GM21447 (cell line): ENCODE results near the gene SCYGR8.

Experiments used
- ATAC-seq: cut with Tn5 transposase; IDR thresholded peaks from one replicate; pipeline ENCODE4 v1.9.1; 2021; ENCODE audit not compliant: unreplicated experiment

The SCYGR8 gene

DNA sequence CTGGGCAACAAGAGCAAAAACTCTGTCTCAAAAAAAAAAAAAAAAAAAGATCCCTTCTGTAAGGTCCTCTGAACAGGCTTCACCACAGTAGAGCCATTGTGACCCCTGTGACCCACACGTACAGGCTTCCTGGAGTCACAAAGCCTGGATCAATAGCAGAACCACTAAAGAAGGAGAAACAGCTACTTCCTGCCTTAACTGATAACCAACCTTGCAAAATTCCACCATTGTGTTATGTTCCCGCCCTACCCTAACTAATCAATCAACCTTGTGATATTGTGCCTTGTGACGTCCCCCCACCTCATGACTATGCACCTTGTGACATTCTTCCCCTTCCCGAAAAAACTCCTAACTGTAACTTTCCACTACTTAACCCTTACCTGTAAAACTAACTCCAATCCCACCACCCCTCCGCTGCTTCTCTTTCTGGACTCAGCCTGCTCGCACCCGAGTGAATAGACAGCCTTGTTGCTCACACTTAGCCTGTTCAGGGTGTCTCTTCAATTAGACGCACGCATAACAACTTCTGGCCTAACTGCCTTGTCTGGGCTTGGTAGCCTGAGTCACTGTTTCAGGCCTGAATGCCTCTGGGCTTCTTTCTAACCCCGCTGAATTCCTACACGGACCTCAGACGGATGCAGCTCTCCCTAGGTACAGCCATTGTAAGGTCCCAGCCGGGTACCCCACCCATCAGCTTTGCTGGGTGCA, 13.9 kb downstream of the SCYGR8 start:
- no peak for ATAC-seq

DNA sequence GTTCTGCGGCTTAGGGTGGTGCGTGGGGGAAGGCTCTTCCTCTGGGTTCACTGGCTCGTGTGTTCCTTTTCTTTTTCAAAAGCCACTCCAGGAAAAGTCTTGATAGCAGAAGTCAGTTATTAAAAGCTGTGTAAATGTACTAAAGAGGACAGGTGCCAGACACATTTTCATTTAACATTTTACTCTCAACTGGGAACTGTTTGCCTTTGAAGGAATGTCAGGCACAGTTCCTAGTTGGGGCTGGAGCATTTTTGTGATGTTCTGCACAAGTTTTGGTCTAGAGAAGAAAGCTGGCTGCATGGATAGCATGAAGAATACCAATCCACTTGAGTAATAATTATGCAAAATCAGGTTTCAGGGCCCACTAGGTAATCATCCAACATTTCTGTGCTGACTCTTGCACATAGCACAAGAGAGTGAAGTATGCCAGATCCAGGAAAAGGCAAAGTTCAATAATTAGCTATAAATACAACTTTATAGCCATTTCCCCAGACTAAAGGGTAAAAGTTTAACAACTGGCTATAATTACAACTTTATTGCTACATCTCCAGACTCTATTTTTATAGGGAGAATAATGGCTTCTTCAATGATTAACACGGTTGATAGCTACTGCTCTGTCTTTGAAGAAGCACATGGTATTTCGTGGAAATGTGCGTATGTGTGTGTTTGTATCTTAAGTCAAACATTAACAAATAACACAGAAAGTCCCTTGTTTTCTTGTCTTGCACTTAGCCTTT, 16.2 kb downstream of the SCYGR8 start:
- no peak for ATAC-seq

DNA sequence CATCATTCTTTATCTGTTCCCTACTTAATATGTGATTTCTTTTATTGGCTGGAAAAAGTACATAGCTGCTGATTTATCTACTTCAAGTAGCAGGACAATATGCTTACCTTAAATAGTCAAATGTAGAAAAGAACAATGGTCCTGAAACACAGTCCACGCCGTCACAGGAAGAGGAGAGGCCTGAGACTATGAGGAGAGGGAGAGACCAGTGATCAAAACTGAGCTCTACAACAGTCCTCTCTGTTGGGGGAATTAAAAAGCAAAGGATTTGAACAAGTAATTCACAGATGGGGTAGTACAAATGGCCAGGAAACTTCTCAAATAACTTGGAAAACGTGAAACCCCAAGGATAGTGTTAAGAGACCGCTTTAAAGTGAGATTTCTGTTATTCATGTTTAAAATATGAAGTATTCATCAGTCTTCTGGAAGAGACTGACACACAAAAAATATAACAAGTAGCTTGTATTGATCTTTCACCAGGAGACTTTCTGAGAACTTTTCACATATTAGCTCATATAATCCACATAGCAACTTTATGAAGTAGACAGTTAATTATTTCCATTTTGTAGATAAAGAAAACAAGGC, 20.2 kb downstream of the SCYGR8 start:
- ATAC-seq = no peak

DNA sequence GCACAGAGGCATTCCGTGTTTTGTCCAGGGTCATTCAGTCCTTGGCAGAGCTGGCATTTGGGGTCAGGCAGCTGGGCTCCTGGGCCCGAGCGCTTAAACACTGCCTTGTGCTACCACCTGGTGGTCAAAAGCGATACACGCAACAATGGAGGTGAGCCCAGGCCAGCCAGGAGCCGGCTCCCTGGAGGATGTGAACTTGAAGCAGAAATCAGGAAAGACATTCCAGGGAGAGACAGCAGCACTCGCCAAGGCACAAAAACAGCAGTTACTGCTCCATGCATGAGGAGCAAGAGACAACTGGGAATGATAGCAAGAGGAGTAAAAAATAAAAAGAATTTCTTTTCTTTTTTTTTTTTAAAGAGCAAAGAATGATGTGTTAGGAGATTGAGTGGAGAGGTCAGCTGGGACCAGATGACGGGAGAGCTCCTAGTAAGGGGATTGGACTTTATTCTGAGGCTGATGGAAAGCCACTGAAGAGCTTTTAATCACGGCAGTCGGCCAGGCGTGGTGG, 20.7 kb downstream of the SCYGR8 start:
- ATAC-seq = peak; percentile 99

DNA sequence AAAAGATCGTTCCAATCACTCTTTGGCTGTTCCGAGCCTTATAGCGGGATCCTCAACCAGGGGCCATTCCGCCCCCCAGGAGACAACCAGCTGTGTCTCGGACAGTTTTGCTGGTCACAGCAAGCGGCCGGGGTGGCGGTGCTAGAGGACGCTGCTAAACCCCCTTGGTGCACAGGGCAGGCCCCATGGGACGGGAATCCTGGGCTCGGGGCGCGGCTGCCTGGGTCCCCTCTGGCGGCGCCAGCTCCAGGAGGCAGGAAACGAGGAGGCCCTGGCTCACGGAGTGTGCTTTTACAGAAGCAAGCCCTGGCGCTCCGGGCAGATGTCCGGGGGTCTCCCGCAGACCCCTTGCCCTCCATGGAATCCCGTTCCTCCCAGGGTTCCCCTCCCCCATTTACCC, 22.1 kb downstream of the SCYGR8 start:
- ATAC-seq = no peak

DNA sequence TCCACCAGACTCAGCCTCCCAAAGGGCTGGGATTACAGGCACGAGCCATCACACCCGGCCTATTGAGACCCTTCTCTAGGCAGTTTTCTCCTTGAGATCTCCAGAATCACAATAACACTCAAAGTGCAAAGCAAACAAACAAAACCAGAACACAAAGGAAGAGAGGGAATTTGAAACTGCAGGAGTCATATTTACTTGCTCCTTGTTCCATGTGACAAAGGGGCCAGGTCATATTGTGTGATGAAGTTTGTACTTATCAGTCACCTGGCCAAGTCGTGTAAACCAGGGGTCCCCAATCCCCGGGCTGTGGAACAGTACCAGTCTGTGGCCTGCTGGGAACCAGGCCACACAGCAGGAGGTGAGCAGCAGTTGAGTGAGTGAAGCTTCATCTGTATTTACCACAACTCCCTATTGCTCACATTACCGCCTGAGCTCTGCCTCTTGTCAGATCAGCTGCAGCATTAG, 26.5 kb downstream of the SCYGR8 start:
- ATAC-seq = no peak

DNA sequence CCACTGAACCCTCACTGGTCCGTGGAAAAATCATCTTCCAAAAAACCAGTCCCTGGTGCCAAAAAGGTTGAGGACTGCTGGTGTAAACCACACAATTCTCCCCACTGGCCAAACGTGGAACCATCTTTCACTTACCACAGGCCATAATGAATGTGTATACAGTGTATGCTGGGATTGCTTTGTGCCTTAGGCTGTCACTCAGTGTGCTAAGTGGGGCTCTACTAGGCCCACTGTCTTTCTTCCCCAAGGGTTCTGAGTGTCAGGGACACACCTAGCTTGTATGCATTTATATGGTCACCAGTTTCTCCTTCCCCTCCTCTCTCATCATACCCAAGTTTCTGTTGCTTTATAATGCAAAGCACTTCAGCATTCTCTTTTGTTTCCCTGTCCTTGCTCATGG, 27.2 kb downstream of the SCYGR8 start:
- no peak for ATAC-seq

DNA sequence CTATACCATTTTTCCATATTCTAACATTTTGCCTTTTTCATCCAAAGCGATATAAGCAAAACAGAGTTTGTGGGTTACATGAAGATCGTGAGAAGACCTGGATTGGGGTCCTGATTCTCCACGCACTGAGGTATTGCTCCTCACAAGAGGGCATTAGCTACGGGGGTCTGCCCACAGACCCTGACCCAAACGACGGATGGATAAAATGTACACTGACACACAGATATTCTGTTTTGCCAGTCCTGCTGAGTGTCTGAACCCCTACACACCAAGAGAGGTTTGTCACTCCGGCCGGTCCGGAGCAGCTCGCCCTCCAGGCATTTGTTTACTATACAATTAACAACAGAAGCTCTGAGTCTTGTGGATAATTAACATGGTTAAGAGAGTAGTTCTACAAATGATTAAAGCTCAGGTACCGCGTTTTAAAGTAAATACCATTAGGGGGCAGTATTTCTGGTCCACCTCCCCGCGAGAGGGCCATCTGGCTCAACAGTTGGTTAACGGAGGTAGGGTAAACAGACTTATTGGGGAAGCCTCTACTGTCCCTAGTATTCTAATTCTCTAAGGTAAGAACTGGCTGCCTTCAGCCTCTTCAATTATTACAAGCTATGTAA, 28.4 kb downstream of the SCYGR8 start:
- no peak for ATAC-seq

DNA sequence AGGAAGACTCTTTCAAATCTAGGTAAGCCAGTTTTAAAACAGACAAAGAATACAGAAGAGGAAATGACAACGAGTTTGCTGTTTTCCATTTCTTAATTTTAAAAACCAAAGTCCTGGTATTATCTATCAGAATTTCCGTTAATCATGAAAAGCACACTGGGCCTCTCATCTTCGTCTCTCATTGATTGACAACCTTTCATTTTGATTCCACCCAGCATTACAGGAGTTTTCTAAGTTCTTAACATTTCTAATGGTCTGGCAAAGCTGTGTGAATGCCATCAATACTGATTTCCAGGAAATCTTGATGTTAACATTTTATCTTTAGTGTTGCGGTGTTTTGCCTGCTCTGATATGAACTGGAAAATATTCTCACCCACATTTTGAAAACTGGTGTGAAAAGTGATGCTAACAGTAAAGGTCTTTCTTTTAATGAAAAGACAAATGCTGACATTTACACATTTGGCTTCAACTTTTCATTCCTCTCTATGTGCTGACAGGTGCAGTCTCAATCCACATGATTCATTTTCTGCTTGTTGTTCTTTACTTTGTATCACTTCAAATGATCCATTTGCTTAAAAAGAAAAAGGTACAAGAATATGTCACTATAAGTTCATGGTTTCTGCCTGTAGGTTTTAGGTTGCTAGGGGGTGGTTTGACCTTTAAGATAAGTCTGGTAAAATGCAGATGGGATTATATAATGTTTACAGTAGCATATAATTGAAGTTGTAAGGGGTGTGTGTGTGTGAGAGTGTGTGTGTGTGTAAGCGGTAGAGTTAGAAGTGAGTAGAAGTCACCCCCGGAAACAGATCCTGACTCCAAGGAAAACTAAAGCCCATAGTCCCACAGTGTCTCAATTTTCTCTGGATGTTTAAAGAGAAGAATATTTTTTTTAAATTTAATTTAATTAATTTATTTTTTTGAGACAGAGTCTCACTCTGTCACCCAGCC, 29.5 kb downstream of the SCYGR8 start:
- no peak for ATAC-seq

DNA sequence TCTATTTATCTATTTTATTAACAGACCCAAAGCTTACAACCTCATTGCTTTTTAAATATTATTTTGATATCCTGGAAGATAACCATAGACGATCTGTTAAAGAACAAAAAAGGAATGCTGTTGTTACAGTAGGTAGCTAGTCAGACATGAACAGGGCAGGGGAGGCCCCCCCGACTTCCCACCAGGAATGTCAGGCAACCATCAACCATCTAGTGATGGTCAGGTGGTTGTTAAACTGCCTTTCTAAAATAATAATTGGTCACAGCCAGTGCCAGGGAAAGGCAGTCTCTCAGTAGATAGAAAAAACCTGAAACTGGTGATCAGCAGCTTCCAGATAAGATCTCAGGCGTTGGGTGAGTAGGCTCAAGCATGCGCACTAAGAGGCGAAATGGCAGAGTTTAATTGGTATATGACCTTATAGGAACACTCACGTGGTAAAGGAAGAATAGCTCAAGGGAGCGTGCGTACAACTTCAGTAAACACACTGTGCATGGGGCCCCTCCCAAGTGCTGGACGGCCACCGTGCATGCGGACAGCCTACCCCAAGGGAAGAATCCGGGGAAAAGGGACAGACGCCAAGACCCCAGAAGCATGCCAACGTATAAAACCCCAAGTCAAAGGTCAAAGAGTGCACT, 35.4 kb downstream of the SCYGR8 start:
- no peak for ATAC-seq

DNA sequence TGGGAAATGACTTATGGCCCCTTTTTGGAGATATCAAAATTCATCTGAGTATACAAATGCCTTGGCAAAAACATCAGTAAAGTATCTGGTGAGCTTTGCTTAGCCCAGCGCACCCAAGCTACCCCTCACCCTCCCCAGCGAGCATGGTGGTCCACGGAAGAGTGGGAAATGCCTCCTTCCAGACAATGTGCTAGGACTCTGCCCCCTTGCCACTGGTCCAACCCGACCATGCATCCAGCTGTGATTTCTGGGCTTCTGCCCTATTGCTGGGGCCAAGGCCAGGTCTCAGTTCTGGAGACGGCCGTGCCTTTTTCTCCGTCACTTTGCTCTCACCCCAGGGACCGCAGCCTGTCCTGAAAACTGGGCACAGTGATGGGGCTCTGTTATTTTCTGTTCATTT, 36.1 kb downstream of the SCYGR8 start:
- ATAC-seq = no peak

DNA sequence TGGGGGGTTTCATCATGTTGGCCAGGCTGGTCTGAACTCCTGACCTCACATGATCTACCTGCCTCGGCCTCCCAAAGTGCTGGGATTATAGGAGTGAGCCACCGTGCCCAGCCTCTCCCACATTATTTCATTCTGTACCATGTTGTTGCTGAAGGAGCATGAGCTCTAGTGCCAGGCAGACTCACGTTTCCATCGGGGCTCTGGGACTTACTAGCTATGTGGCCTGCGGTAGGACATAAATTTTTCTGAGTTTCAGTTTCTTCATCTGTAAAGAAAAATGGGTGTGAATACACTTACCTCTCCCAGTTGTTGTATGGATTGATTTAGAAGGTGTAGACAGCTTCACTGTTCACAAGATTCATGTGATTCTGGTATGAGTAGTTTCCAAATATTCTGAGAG, 37.1 kb downstream of the SCYGR8 start:
- peak; percentile 4 for ATAC-seq

DNA sequence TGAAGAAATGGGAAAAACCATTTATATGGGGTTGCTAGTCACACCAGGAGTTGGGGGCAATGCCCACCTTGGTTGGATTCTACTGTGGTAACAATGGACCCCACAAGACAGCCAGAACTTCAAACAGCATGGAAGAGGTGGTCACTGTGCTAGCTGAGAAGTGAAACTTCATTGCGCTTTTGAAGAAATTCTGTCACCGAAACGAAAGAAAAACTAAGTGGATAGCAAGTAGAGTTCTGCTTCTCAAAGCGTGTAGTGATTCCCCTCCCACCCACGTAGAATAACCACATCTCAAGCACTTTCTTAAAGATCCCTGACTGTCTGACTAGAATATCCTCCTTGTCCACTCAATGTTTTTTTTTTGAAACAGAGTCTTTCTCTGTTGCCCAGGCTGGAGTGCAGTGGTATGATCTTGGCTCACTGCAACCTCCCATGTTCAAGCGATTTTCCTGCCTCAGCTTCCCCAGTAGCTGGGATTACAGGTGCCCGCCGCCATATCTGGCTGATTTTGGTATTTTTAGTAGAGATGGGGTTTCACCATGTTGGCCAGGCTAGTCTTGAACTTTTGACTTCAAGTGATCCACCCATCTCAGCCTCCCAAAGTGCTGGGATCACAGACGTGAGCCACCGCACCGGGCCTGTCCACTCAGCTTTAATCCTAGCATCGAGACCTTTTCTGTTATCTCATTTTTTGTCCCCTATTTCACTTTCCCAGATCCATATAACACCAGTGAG, 37.9 kb downstream of the SCYGR8 start:
- peak; percentile 99 for ATAC-seq

DNA sequence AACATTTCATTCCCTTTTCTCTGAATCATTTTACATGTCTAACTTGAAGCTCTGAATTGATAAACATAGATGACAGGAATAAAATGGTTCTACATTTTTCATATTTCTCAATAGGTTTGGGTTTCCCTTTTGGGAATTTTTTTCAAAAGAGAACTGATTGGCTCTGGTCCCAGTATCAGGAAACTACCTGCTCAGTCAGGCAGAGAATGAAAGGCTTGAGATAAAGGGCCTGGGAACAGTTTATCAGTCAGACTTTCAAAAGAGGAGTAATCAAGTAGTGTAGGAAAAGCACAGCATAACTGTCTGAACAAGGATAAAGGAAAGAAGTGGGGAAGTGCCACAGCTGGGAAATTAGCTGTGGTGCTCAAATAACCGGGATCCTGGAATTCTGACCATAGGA, 39.6 kb downstream of the SCYGR8 start:
- no peak for ATAC-seq

DNA sequence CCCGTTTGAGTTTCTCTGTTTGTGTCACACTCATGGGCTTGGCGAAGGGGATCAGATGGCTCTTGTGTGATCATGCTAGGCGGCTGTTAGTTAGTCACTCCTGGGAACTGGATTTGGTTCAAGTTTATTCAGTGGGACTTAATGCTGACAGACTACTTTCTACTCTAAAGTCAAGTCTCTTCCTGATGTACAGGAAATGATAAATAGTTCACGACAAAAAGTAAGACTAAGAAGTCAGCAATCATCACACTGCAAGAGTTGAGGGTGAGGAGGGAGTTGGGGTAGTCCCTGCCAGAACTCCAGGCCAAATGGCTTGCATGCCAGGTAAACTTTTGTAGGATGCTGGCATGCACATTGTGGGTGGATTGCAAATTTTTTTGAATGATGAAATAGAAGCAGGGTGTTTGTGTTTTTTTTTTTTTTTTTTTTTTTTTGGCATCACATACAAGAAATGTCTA, 42.9 kb downstream of the SCYGR8 start:
- no peak for ATAC-seq

DNA sequence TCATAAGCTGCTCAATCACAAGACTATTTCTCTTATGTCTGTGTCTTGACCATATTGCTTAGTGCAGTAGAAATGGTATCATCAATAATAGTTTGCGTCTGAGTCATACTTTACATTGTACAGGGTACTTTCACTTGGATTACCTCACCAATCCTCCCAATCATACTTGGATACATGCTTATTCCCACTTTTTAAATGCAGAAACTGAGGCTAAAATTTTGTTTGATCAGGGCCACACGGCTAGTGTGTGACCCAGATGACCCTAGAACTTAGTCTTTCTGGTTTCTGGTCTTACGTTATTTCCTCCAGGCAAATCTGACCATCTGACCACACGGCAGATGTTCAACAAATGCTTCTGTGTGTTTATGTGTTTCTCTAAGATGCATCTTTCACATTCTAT, 44.1 kb downstream of the SCYGR8 start:
- no peak for ATAC-seq

DNA sequence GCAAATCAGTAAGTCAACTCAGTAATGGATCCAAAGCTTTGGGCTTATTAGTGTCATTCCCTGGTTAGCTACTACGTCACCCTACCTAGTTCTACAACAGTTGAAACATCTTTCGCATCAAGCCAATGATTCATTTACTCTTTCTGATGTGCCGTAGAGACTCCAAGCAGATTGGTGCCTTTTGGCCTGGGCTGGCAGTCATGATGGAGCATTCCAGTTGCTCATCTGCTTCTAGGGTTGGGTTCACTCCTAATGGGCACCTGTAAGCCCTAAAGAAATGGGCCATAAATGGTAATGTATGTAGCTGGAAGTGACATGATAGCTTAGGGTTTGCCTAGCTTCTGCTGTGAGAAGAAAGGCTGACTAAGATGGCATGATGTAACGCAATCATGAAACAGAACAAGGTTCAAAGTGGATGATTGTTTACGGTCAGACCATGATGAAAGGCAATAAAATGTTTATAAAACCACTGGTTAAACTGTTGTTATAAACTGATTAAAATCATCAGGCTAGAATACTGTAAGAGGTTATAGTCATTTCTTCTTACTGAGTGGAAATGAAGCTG, 47.5 kb downstream of the SCYGR8 start:
- ATAC-seq = no peak
